ENCODE measurements around the gene KIDINS220. TPM values are rescaled to one million over a fixed set of nuclear protein-coding genes. Genes with fewer than 3 reads are reported as not detected.

KIDINS220 gene
- total and polyA plus RNA-seq, 2 experiments from 2014 or later = 24.2 to 77.5 TPM

GRCh38 chr2:8680822-8681760 is 156.3 kb downstream of the KIDINS220 start:
- H3K9me2 ChIP-seq (replicated peaks; ENCODE audit: insufficient read depth) = no peaks in the 10 kb centered on the region
- H3K9me3 ChIP-seq (ENCODE audit: low read depth) = no peaks in the 10 kb centered on the region
- H3K36me3 ChIP-seq (replicated peaks; ENCODE audit: insufficient read depth, low read depth) = no peaks in the 10 kb centered on the region
- H3K4me1 ChIP-seq (ENCODE audit: insufficient read depth) = peaks cover 29% of the 10 kb centered on the region
- peaks cover 20% of the 10 kb centered on the region for H4K20me1 ChIP-seq (ENCODE audit: insufficient read depth, poor library complexity, severe bottlenecking)
- peak overlapping the region; percentile 39 for H3K4me3 ChIP-seq
- 1% methylated on average over 28 of the region's 30 CpGs for WGBS (ENCODE audit: low lambda C conversion rate, missing lambda C conversion rate)
- H2AFZ ChIP-seq = peak overlapping the region; percentile 1
- H3K27ac ChIP-seq = peak overlapping the region; percentile 100
- peak; percentile 92 for DNase-seq (ENCODE audit: low spot score)
- H3K27me3 ChIP-seq = no peaks in the 10 kb centered on the region
- peak overlapping the region; percentile 78 for H3K4me2 ChIP-seq
- H3K79me2 ChIP-seq = peaks cover 33% of the 10 kb centered on the region
- TF ChIP-seq EZH2phosphoT487 (IDR thresholded peaks at IDR 0.05; ENCODE audit: low read depth, severe bottlenecking, unreplicated experiment) (no peak), EZH2 (IDR thresholded peaks at IDR 0.05; ENCODE audit: borderline replicate concordance) (no peak), CTCF (IDR thresholded peaks at IDR 0.05; ENCODE audit: poor library complexity) (no peak)

- Histone ChIP-seq H4K20me1 (ENCODE audit: insufficient read depth, poor library complexity, severe bottlenecking) (peaks cover 20% of the 10 kb centered on the region), H3K27ac (peak overlapping the region; percentile 100), H3K4me3 (peak overlapping the region; percentile 39), H3K36me3 (replicated peaks; ENCODE audit: insufficient read depth, low read depth) (no peaks in the 10 kb centered on the region), H3K4me1 (ENCODE audit: insufficient read depth) (peaks cover 37% of the 10 kb centered on the region), H3K27me3 (no peaks in the 10 kb centered on the region), H3K9me2 (replicated peaks; ENCODE audit: insufficient read depth) (no peaks in the 10 kb centered on the region), H3K79me2 (peaks cover 29% of the 10 kb centered on the region), H3K9me3 (ENCODE audit: low read depth) (no peaks in the 10 kb centered on the region), H2AFZ (no peak overlapping the region), H3K4me2 (peak overlapping the region; percentile 78)
- TF ChIP-seq EZH2phosphoT487 (IDR thresholded peaks at IDR 0.05; ENCODE audit: low read depth, severe bottlenecking, unreplicated experiment) = no peak
- peak; percentile 92 for DNase-seq (ENCODE audit: low spot score)
- 12% methylated on average over 19 of the region's 19 CpGs for WGBS (ENCODE audit: low lambda C conversion rate, missing lambda C conversion rate)
These were observed 157.3 kb downstream of the KIDINS220 start for GRCh38 chr2:8679827-8680731.

- Histone ChIP-seq H3K27ac (peak overlapping the region; percentile 100), H3K27me3 (no peaks in the 10 kb centered on the region), H3K79me2 (peaks cover 23% of the 10 kb centered on the region), H3K9me2 (replicated peaks; ENCODE audit: insufficient read depth) (no peaks in the 10 kb centered on the region), H3K36me3 (replicated peaks; ENCODE audit: insufficient read depth, low read depth) (no peaks in the 10 kb centered on the region), H2AFZ (no peak overlapping the region), H3K4me2 (peak overlapping the region; percentile 78), H3K4me1 (ENCODE audit: insufficient read depth) (peaks cover 37% of the 10 kb centered on the region), H3K4me3 (peak overlapping the region; percentile 30), H4K20me1 (ENCODE audit: insufficient read depth, poor library complexity, severe bottlenecking) (peaks cover 20% of the 10 kb centered on the region), H3K9me3 (ENCODE audit: low read depth) (peaks cover 4% of the 10 kb centered on the region)
- no peak for DNase-seq (ENCODE audit: low spot score)
- WGBS (ENCODE audit: low lambda C conversion rate, missing lambda C conversion rate) = 11% methylated on average over 8 of the region's 8 CpGs
- TF ChIP-seq CTCF (IDR thresholded peaks at IDR 0.05; ENCODE audit: poor library complexity) = no peak
- no peak for TF ChIP-seq EZH2 (IDR thresholded peaks at IDR 0.05; ENCODE audit: borderline replicate concordance)
- no peak for TF ChIP-seq EZH2phosphoT487 (IDR thresholded peaks at IDR 0.05; ENCODE audit: low read depth, severe bottlenecking, unreplicated experiment)
These were observed 157.9 kb downstream of the KIDINS220 start for GRCh38 chr2:8679567-8679826.

Other genes with a start within 250 kb of the KIDINS220 start
- gene ID2, start 155.6 kb downstream of the KIDINS220 start, total RNA-seq = 910 and 1,089 TPM in 2 replicates
- 563 and 612 TPM in 2 replicates for gene ID2, start 155.6 kb downstream of the KIDINS220 start, polyA plus RNA-seq
- gene MBOAT2, start 166.1 kb upstream of the KIDINS220 start, total RNA-seq = 14.1 and 35.2 TPM in 2 replicates
- gene MBOAT2, start 166.1 kb upstream of the KIDINS220 start, polyA plus RNA-seq = 22.8 and 32.5 TPM in 2 replicates